Stimulated activated CD4-positive, alpha-beta T cell treated with anti-CD3 and anti-CD28 coated beads, Interleukin-1b, Interleukin-23, amount 100 ng/mL, for 24 hours (primary cell): Measurements from ENCODE around the gene RIPOR2.
"Not testable (repeated sequence)": the region's sequence is repeated elsewhere in the genome, so short reads cannot be mapped to it uniquely, and the experiment has no call there.

Experiments
- DNase-seq, 4 experiments: peaks; one replicate each; pipeline ENCODE4 v3.0.0-alpha.2; 2020; ENCODE audit warnings: low read depth in 4 of 4, low spot score in 1 of 4

Gene RIPOR2

DNA sequence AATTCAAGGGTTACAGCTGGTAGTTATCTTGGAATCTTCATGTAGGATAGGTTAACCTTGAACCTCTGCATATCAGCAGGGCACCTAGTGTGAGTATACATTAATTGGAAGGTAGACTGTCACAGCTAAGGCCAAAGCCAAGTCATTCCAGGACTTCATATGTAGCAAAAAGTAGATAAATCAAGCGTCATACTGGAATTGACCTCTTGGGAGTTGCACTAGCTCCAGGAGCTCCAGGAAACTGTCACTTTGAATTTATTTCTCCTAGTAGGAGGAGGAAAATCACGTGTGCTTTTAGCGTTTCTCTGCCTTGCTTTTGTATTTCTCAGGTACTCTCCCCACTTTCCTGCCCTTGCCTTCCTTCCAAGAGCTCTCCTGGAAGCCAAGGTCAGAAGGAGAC, 30.3 kb downstream of the RIPOR2 start:
- DNase-seq = no peak

DNA sequence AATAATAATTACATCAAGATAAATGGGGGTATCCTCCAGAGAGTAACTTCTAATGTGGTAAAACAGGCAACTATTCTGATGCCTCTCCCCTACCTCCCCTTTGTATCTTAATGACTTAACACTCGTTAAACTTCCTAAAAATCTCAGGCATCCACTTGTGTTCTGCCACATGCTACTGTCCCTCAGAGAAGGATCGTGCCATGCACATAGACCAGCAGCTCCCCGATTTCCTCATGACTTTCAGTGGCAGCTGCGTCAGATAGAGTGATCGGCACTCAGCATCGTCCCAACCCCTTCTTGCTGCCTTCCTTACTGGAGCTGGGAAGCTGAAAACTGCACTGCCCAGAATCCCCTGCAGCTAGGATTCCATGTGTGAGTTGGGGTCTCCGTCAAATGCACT, 32.1 kb downstream of the RIPOR2 start:
- no peak for DNase-seq

DNA sequence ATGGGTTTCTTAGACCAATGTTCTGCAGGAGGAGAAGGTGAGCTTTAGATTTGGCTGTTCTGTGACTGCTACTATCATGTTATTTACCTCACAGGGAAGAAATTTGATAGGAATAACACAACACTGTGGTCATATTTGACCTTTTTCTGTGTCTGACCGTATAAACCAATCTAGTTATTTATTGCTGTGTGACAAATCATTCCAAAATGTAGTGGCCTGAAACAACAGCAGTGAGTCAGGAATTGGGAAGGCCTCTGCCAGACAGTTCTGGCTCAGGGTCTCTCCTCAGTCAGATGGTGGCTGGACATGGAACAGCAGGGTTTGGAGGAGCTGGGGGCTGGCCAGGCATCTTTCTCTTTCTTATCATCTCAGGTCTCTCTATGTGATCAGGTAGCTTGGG, 33.0 kb downstream of the RIPOR2 start:
- no peak for DNase-seq

DNA sequence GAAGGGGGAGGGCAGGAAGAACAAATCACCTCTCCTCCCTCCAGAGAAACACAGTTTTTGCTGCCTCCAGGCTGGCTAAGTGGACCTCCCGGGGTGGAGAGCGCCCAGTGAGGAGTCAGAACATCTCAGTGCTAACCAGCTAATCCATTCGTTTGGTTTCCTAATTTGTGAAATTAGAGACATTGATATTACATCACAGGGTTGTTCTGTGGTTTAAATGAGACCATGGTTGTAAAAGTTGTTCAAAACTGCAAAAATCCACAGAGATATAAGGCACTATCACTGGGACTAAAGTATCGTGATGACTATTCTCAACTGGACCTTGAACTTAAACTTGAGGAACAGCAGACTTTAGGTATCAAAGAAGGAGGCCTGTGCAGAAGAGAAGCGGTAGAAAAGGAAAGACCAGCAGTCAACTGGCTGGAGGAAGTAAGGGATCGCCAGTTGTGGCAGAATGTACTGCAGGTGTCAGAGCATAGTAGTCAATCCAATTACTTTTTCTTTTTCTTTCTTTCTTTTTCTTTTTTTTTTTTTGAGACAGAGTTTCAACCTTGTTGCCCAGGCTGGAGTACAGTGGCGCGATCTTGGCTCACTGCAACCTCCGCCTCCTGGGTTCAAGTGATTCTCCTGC, 33.9 kb downstream of the RIPOR2 start:
- DNase-seq = no peak

DNA sequence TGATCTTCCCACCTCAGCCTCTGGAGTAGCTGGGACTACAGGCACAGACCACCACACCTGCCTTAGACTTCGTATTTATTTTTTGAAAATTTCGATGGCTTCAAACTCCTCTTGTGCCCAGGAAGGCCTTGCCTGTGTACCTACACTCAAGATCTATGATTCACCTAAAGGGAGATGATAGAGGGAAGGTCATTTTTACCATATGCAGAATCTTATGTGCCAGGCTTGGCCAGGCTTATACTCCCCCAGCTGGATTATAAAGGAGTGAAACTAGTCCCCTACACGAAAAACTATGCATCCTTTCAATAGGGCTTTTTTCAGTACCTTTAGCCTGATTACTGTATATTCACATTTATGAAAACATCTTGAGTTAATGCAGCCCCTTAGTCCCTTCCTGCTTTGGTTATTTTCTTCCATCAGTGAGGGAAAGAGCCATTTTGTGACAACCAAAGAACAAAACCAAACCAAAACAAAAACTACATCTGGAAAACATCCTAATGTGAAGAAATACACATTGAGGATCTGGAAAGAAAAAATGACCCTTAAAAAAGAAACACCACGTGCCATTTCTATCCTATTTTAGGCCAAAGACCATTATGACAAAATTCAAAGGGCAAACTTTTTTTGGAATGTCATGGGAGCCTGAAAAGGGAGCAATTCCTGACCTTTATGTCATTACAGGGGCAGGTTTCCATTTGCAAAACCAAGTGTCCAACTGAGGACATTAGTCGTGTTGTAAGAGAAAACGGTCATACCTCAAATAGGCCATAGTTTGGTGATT, 34.7 kb downstream of the RIPOR2 start:
- no peak for DNase-seq

DNA sequence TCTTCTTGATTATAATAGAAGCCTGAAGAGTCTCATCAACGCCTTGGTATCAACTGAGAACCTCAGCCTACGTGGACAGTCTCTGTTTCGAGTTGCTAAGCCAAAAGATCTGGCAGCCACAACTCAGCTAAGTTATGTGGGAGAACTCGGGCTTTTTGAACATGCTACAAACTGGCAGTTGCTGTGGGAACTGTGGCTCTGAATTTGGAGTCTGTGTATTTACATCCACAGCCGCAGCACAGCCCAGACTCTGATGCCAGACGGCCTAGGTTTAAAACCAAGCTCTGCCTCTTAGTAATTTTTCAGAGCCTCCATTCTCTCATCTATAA, 35.8 kb downstream of the RIPOR2 start:
- no peak for DNase-seq

DNA sequence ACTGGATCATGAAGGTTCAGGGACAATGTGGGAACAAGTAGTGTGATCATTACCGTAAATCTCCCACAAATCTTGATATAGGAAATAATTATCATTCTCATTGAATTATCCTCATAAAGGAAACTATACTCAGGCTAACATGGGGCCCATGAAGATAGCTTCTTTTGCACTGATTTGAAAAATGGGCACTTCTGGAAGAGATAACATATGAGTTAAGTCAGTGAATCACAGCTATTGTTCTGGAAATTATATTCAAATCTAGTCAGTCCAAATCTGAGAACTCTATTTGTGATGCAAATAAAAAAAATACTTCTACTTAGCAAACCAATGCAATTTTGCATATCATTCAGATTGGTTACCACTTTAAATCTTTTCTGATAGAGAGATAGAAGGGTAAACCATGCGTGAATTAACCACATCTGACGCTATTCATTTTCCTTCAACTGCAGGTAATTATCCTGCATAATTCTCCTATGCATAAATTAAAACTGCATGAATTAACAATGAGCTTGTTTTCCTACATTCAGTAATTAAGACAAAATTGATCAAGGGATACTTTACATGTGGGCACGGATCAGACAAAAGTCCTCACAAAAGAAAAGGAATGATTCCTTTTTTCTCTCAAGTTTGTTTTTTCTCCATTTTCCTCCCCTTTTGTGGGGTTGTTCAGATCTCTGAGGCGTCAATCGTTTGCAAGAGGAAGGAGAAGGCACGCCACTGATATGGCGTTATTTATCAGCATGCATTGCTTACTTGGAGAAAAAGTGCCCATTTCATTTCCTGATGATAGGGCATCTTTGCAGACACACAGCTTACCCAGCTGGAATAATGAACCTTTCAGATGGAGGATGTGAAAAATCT, 36.4 kb downstream of the RIPOR2 start:
- no peak for DNase-seq

DNA sequence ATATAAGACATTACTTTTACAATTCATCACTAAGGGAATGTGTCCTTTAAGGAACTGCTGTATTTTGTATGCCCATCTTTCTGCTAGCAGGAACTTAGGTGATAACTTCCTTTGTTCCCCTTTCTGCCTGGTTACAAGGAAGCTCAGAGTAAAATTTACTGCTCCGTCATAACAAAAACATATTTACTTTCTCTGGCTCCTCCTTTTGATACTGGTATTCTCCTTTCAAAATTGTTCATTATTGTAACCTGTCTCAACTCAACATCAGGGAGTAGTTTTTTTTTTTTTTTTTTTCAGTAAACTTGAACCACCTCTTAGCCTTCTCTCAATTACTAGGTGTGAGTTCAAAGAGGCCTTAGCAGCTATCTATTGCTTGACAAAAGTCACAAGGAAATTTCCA, 37.1 kb downstream of the RIPOR2 start:
- DNase-seq = no peak

DNA sequence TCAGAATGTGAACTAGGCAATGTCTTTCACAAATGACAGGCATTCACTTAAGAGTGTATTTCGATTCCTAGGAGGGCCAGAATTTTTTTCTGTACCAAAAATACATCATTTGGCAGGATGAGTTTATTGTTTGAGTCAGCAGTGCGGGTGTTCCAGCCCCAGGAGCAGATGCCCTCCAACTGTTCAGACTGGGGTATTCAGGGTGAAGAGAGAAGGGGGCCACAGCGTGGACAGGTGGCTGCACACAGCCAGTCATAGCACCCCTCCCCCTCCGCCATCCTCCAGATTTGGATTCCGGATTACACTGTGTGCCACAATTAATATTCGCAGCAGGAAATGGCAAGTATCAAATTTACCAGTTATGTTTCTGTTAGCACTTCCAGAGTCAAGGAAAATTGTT, 38.6 kb downstream of the RIPOR2 start:
- no peak for DNase-seq

DNA sequence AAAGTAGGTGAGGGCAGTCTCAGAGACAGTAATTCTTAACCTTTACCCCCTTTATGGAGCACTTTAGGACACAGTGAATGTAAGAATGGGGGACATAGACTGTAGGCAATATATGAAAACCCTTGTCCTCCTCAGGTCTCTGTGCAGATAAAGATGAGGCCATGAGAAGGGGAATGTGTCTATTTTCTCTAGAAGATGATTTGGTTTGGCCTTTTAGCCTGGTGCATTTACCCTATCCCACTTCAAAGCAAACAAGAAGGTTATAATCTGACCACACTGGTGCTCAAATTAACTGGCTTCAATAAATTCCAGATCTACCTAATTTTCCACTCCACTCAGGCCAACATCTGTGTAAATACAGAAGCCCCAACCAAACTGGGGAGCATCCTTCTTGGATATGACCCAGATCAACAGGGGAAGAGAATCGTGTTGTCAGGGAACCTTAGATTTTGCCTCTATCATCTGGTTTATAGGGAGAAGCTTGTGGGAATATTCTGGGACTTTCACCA, 42.4 kb downstream of the RIPOR2 start:
- DNase-seq = no peak

DNA sequence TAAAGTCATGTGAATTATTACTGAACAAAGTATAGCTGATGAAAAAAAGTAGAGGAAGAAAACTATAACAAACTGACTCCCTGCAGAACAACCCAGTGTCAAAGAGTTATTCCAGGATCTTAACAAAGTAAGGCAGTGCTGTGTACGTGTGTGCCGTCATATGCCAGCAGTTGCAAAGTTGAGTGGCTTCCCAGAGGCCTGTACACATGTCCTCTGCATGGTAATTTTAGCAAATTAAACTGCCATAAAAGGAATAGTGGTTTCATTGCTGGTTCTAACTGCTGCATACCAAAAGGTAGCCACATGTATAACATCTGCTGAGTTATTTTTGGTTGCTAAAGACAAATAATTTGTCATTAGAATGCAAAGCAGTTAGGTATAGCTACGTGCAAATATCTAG, 44.8 kb downstream of the RIPOR2 start:
- no peak for DNase-seq

DNA sequence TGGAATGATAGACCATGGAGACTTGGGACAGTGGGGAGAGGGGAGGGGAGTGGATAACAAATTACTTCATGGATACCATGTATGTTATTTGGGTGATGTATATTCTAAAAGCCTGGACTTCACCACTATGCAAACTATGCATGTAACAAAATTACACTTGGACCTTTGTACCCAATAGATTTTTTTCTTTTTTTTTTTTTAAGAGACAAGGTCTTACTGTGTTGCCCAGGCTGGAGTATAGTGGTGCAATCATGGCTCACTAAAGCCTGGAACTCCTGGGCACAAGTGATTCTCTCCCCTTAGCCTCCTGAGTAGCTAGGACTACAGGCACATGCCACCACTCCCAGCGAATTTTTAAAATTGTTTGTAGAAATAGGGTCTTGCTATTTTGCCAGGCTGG, 45.3 kb downstream of the RIPOR2 start:
- no peak for DNase-seq

DNA sequence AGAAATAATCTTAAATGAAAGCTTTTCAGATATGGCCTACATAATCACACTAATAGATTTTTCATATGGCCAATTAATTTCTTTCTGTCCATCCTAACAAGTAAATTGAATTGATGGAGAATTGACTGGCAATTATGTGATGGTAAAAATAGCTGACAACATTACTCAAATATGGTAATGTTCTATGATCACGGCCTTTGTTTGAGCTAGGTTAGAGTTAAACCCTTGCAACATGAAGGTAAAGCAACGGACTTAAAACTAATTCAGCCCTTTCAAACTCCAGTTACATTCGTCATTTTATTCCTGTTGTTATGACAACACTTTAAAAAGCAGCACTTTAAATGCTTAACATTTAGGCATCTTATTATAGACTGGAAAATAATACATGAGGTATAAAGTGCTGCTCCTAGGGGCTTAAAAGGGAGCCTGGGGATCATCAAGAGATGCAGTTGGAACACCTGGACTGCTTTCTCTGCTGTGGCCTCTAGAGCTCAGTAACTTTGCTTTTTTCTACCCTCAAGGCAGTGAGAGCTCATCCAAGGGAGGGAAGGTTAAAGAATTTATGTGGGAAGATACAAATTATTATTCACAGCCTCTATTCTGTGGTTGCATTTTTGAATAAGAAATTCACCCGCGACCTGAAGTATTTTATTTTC, 46.9 kb downstream of the RIPOR2 start:
- no peak for DNase-seq

DNA sequence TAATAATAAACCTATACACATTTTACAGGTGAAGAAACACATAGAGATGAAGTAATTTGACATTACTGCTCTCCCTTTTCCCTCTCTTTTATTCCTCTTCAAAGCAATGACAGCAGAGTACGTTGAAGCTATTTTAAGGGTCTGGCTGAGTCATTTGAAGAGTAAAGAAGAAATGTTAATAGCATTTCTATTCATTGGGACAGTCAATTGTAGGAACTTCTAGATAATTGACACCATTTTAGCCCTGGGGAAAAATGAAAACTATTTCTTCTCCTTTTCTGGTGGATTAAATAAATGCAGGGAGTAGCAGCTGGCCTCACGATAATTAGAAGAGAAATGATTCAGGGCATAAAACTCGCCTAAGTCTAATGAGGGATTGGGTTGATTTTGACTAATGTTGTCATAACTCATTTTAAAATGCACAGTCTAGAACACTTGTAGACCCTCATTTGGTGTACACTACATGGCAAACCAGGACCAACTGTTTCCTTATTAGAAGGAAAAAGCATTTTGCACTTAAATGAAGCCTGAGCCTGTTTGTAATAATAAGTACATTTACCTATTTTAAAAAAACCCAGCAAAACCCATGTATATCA, 48.1 kb downstream of the RIPOR2 start:
- DNase-seq = no peak

DNA sequence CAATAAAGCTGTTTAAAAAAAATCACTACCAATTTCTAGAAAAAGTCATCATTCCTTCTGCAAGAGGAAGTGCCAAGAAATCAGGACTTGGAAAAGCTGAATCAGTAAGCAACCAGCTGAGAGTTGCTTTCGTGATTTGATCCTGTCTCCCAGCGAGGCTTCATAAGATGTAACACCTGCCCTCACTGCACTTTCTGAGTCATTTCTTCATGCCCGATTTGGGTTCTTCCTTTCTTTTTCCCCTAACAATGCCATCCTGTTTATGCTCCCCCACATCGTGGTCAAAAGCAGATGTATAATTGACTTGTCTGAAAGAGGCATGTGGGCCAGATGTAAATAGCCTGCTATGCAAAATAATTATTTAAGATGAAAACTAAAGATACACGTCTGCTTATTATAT, 52.1 kb downstream of the RIPOR2 start:
- no peak for DNase-seq

DNA sequence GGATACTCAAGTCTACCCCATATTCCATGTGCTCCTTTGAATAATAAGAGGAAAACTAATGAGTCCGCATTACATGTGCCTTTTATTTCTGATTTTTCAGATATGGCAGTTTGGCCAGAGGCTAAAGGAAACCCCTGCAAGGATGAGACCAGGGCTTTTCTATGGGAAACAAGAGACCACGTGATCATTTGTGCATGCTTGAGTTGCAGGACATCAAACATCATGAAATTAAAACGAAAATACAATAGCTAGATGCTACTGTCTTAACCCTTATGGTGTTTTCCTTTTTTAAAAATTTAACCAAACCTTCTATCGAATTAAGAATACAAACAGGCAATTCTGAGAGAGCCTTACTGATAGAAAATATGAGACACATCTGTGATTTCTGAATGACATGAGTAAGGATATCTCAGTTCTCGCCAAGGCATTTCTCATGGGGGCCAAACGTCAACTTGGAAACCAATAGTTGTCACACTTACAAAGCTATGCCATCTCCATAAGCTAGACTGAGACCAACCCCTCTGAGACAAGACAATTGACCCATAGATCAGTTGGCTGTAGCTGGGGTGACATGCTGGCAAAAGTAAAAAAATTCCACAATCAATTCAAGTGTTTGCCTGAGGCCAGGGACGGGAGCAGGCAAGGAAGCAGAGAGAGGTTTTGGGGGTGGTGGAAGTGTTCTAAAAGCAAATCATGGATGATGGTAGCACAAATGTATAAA, 52.8 kb downstream of the RIPOR2 start:
- DNase-seq = no peak

DNA sequence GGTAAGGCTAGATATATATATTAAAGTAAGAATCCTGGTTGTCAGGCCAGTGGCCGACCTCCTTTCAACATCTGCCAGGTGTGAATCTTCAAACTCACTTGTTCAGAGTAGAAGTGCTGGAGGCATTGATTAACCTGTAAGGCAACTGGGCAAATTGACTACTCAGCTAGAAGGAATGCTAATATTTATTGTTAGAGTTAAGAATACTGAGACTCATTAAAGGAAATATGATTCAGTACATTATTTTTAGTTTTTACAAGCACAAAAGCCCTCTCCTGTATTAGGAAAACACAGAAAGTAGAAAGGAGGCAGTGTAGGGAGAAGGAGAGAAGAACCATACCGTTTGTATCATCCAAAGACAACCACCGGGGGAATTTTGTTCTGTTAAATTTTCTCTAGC, 53.5 kb downstream of the RIPOR2 start:
- DNase-seq = no peak

DNA sequence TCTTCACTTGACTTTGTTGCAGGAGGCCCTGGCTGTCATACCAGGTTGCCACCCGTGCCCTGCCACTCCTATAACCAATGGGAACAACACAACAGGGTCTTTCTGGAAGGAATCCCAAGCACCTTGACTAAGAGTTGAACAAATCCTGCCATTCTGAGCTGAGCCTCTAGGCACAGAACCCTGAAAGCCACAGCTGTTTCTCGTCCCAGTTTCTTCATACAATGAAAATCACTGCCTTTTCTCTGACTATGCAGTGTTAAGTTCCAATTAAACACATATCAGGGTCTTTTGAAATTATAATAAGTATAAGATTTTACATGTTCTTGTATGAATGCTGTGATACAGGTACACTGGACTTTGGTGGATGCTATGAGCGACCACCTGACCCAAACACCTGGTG, 54.4 kb downstream of the RIPOR2 start:
- no peak for DNase-seq

DNA sequence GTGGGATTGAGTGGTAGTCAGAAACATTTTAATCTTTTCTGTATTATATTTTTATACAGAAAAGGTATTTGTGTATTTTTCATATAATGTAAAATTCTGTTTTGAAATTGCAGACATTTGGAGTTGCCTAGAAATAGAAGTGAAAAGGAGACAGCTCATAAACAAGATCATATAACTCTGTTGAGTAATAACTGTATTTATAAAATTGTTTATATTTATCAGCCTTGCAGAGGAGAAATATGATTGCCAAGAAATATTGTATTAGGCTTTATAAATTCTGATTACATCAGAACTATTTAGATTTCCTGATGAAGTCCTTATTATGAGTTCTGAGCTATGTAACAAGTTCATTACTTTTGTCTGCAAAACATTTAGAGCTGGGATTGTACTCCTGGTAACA, 55.3 kb downstream of the RIPOR2 start:
- DNase-seq = no peak

DNA sequence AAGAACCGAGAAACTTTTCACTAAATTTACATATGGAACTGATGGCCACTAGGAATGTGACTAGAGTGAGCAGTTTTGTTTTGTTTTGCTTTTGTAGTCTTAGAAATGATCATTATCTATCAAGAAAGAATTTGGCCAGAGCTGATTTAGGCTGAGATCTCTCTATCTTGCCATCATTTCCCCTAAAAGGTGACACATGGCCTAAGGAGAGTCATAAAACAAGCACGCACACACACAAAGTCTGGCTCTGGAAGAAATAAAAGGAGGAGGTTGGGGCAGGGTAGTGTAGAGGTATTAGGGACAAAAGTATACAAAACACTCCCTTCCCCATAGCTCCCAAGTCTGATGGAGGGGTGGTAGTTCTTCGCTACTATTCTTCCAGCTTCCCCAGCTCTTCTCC, 56.4 kb downstream of the RIPOR2 start:
- DNase-seq = no peak

DNA sequence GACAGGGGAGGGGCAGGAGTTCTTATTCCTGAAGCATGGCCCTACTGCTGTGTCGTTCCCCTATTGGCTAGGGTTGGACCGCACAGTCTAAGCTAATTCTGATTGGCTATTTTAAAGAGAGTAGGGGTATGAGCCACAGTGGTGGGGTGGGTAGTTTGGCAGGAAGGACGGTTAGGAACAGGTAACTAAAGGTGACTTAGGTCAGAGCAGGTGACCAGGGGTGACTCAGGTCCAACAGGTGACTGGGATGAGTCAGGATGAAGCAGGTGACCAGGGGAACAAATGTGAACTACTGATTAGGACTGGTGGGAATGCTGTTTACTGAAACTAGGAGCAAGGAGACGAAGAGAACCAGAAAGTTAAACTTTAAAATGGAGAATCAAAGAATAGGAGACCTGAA, 58.0 kb downstream of the RIPOR2 start:
- DNase-seq = not testable (repeated sequence)
